Activated CD8-positive, alpha-beta memory T cell treated with anti-CD3 and anti-CD28 coated beads for 36 hours (primary cell): ENCODE measurements around the gene TMEM86A. TPM values are rescaled to one million over a fixed set of nuclear protein-coding genes. Genes with fewer than 3 reads are reported as not detected.
"Not testable (repeated sequence)": the region's sequence is repeated elsewhere in the genome, so short reads cannot be mapped to it uniquely, and the experiment has no call there.

Source experiments
- CTCF ChIA-PET: fragments of 350-600 bp; sonication (Branson Sonifier 250); formaldehyde crosslinking; loops from one replicate; lab custom pipeline; 2021; ENCODE audit warnings: antibody characterized with exemption; lab: Charles Lee
- POLR2A ChIA-PET: fragments of 350-600 bp; sonication (Branson Sonifier 250); formaldehyde crosslinking; loops from one replicate; lab custom pipeline; 2021; ENCODE audit warnings: antibody characterized with exemption; lab: Charles Lee
- total RNA-seq, 2 experiments: library from RNA; stranded (reverse); gene quantifications; one replicate each; pipeline ENCODE4 v1.2.3, GENCODE V29; 2021

The TMEM86A gene
- total RNA-seq, result 1 to 10 TPM; 1.1 to 1.3 TPM

- CTCF ChIA-PET, result interaction anchor here (1.6 kb wide), 1 partner anchor 23 kb away, joined by 5 read pairs; no protein-coding TSS in a partner anchor
- POLR2A ChIA-PET, result no interaction called here
Measured at GRCh38 chr11:18698341-18699268, at the start of gene TMEM86A. Gene TMEM86A, plus strand, starts transcription at chr11:18698779. Its CDS starts 108 bp downstream, at chr11:18698887.

GRCh38 chr11:18650353-18650752, 48.2 kb upstream of the TMEM86A start:
- CTCF ChIA-PET, result interaction anchor here (1.1 to 1.2 kb wide), 2 partner anchors 23 to 110 kb away, joined by 3 to 4 read pairs; no protein-coding TSS in a partner anchor
- POLR2A ChIA-PET, result no interaction called here

- CTCF ChIA-PET, result interaction anchor here (1.1 to 1.6 kb wide), 3 partner anchors 14 to 111 kb away, joined by 3 to 4 read pairs (median 3); no protein-coding TSS in a partner anchor
- POLR2A ChIA-PET, result no interaction called here
Measured at GRCh38 chr11:18650859-18651557, 47.6 kb upstream of the TMEM86A start.

GRCh38 chr11:18657673-18658072, 40.9 kb upstream of the TMEM86A start:
- ChIA-PET CTCF (no interaction called here), POLR2A (no interaction called here)

- POLR2A ChIA-PET, result not testable (repeated sequence)
- CTCF ChIA-PET, result interaction anchor here (0.8 to 1.2 kb wide), 2 partner anchors 14 to 138 kb away, joined by 3 read pairs; no protein-coding TSS in a partner anchor
Measured at GRCh38 chr11:18665353-18665872, 33.2 kb upstream of the TMEM86A start.

- CTCF ChIA-PET, result no interaction called here
- POLR2A ChIA-PET, result no interaction called here
Measured at GRCh38 chr11:18668131-18668530, 30.4 kb upstream of the TMEM86A start.

- CTCF ChIA-PET, result no interaction called here
- POLR2A ChIA-PET, result no interaction called here
Measured at GRCh38 chr11:18669219-18669596, 29.4 kb upstream of the TMEM86A start.

GRCh38 chr11:18669711-18670110, 28.9 kb upstream of the TMEM86A start:
- ChIA-PET POLR2A (no interaction called here), CTCF (no interaction called here)

GRCh38 chr11:18671246-18671645, 27.3 kb upstream of the TMEM86A start:
- ChIA-PET POLR2A (no interaction called here), CTCF (no interaction called here)

GRCh38 chr11:18672209-18672608, 26.4 kb upstream of the TMEM86A start:
- ChIA-PET POLR2A (interaction anchor here (0.8 kb wide), 1 partner anchor 38 kb away, joined by 3 read pairs; the partner anchor contains the start of gene SPTY2D1), CTCF (interaction anchor here (0.9 to 1.1 kb wide), 2 partner anchors 9 to 36 kb away, joined by 3 read pairs; no protein-coding TSS in a partner anchor)

GRCh38 chr11:18676803-18677202, 21.8 kb upstream of the TMEM86A start:
- ChIA-PET CTCF (interaction anchor here (0.7 to 1.3 kb wide), 3 partner anchors 45 to 281 kb away, joined by 3 to 4 read pairs (median 3); no protein-coding TSS in a partner anchor), POLR2A (no interaction called here)

- ChIA-PET POLR2A (no interaction called here), CTCF (interaction anchor here (1.3 kb wide), 1 partner anchor 44 kb away, joined by 3 read pairs; no protein-coding TSS in a partner anchor)
Measured at GRCh38 chr11:18677560-18677959, 21.0 kb upstream of the TMEM86A start.

- POLR2A ChIA-PET, result not testable (repeated sequence)
- CTCF ChIA-PET, result interaction anchor here (1.1 kb wide), 1 partner anchor 10 kb away, joined by 3 read pairs; no protein-coding TSS in a partner anchor
Measured at GRCh38 chr11:18681949-18682348, 16.6 kb upstream of the TMEM86A start.

GRCh38 chr11:18682466-18682865, 16.1 kb upstream of the TMEM86A start:
- ChIA-PET CTCF (no interaction called here), POLR2A (no interaction called here)

- ChIA-PET CTCF (no interaction called here), POLR2A (interaction anchor here (0.5 kb wide), 1 partner anchor 167 kb away, joined by 4 read pairs; no protein-coding TSS in a partner anchor)
Measured at GRCh38 chr11:18684267-18684666, 14.3 kb upstream of the TMEM86A start.

GRCh38 chr11:18691467-18692140, 7.0 kb upstream of the TMEM86A start:
- POLR2A ChIA-PET, CTCF ChIA-PET: not testable (repeated sequence)

- ChIA-PET CTCF (no interaction called here), POLR2A (no interaction called here)
Measured at GRCh38 chr11:18692941-18693760, 5.4 kb upstream of the TMEM86A start.

- ChIA-PET POLR2A (no interaction called here), CTCF (no interaction called here)
Measured at GRCh38 chr11:18696638-18697225, 1.8 kb upstream of the TMEM86A start.
